Measurements from ENCODE around the gene CYP39A1.

DNA sequence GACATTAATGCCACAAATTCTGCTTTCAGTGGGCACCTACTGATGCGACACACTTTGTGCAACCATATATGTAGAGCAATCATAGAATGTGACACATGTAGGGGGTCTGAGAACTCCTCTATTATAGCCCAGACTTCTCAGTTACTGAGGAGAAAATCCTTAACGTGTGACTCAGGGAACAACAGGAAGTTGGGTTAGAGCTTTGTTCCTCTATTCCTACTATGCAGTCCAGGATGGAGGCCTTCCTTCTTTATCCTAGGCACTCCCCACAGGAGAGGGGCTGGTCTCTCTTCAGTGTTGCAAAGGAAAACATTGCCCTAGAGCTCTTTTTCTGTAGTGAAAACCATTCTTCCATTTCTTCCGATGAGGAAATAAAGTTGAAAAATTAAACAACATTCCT, 121.7 kb downstream of the CYP39A1 start:
- TF ChIP-seq POLR2A (IDR thresholded peaks at IDR 0.05) = no peak
- TF ChIP-seq, protein P1, sequence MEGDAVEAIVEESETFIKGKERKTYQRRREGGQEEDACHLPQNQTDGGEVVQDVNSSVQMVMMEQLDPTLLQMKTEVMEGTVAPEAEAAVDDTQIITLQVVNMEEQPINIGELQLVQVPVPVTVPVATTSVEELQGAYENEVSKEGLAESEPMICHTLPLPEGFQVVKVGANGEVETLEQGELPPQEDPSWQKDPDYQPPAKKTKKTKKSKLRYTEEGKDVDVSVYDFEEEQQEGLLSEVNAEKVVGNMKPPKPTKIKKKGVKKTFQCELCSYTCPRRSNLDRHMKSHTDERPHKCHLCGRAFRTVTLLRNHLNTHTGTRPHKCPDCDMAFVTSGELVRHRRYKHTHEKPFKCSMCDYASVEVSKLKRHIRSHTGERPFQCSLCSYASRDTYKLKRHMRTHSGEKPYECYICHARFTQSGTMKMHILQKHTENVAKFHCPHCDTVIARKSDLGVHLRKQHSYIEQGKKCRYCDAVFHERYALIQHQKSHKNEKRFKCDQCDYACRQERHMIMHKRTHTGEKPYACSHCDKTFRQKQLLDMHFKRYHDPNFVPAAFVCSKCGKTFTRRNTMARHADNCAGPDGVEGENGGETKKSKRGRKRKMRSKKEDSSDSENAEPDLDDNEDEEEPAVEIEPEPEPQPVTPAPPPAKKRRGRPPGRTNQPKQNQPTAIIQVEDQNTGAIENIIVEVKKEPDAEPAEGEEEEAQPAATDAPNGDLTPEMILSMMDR (IDR thresholded peaks at IDR 0.05) = no peak
- TF ChIP-seq EP300 (IDR thresholded peaks at IDR 0.05) = no peak
